ENCODE data around the gene CACNG7.
A peak's percentile ranks its signal among the peaks of the same experiment; 100 is the strongest.

Gene CACNG7

GRCh38 chr19:53879140-53880081, 29.7 kb upstream of the CACNG7 start:
- DNase-seq, result peak; percentile 89

DNA sequence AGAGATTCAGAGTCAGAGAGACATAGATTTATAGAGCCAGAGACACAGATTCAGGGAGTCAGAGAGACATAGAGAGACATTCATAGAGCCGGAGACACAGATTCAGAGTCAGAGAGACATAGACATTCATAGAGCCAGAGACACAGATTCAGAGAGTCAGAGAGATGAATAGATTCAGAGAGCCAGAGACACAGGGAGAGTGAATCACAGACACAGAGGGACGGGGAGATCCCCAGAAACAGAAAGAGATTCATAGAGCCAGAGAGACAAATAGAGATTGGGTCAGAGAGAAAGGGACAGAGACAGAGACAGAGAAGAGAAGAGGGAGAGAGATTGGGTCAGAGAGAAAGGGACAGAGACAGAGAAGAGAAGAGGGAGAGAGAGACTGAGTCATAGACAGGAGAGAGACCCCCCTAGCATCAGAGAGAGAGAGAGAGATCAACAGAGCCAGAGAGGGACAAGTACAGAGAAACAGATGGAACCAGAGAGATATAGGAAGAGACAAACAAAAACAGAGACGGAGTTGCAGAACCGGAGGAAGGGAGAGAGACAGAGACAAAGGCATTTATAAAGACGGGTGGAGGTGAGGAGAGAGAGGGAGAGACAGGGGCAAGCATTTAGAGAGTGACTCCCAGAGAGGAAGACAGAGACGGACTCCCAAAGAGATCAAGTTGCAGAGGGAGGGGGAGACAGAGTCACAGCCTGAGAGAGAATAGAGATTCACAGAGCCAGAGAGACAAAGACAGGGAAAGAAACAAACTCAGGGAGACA, 28.2 kb upstream of the CACNG7 start:
- DNase-seq, result no peak

DNA sequence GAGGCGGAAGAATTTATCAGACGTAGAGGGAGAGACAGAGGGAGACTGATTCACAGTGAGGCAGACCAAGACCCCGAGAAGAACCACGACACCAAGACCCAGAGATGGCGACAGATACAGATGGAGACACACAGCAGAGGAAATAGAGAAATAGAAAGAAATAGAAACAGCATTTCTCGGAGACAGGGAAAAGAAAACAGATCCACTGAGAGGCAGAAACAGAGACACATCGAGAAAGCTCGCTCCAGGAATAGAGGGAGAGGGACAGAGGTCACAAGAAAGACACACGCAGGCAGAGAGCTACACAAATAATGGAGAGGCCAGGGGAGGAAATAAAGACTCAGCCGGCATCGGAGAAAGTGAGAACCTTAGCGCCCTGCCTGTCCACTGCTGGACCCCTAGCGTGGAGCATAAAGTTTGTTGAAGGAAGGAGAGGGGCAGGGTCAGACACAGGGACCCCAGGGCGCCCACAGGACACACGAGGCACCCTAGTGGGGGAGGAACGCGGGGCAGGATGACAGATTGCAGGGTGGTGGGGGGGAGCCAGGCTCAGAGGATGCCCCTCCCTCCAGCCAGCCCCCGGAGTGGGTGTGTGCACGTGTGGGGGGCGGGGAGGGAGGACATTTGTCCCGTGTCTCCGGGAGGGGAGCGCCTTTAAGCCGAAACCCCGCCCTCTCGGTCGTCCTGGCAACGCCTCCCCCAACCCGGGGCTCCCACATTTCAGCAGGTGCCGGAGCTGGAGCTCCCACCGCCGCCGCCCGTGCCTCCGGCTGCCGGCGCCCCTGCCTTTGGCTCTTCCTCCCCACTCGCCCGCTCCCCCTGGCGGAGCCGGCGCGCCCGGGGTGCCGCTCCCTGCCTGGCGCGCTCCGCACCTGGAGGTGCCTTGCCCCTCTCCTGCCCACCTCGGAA, 27.3 kb upstream of the CACNG7 start, which contains the start of gene PRKCG:
Gene PRKCG, plus strand, starts transcription at position 716 of the 909 bp plus-strand sequence. CDS start 298 bp downstream, outside the sequence.
- DNase-seq, result peak; percentile 75

- DNase-seq, result no peak
Observed at GRCh38 chr19:53882391-53883050, 26.6 kb upstream of the CACNG7 start.

DNA sequence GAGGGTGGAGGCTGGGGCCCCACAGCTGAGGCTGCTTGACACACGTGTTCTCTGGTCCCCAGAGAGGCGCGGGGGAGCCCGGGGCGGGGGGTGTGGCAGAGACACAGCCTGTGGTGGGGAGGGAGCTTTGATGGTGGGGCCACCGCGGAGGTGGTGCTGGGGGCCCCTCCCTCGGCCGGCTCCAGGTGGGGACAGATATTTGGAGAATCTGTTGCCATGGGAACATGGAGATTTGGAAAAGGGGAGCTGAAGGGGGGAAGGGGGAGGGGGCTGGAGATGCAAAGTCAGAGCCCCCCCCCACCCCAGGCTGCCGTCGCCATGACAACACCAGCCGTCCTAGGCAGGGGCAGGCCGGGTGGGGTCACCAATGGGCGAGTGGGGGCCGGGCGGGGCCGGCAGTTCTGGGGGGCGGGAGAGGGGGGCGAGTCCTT, 25.8 kb upstream of the CACNG7 start:
- peak; percentile 57 for DNase-seq

- no peak for DNase-seq
Observed at GRCh38 chr19:53883741-53884140, 25.3 kb upstream of the CACNG7 start.

GRCh38 chr19:53884256-53884655, 24.8 kb upstream of the CACNG7 start:
- no peak for DNase-seq

GRCh38 chr19:53885036-53885435, 24.0 kb upstream of the CACNG7 start:
- no peak for DNase-seq

GRCh38 chr19:53892301-53892980, 16.6 kb upstream of the CACNG7 start:
- no peak for DNase-seq

DNA sequence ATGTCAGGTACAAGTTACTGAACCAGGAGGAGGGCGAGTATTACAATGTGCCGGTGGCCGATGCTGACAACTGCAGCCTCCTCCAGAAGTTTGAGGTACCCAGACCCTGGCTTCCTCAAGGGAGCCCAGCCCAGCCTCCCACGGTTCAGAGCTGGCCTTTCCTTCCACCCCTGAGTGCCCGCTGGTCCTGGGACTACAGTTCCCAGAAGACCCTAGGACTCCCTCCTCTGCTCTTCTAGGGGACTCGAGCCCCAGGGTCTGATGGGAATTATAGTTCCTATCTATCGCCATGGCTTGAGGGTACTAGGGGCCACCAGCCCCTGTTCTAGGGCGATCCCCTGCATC, 16.1 kb upstream of the CACNG7 start:
- DNase-seq, result no peak

- DNase-seq, result no peak
Observed at GRCh38 chr19:53894707-53895106, 14.4 kb upstream of the CACNG7 start.

- DNase-seq, result no peak
Observed at GRCh38 chr19:53896682-53897081, 12.4 kb upstream of the CACNG7 start.

DNA sequence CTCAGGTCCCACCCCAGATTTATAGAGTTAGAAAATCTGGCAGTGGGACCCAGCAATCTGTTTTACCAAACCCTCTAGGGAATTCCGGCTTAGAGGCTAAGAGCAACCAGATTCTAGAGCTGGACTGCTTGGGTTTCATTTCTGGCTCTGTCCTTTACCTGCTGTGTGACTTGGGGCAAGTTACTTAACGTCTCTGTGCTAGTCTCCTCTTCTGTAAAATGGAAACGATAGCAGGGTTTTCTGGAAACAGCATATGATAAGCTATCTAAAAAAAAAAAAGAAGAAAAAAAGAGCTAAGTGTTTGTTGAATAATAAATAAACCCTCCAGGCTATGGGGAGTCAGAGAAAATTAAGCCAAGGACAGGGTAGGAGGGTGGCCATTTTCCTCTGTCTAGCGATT, 11.6 kb upstream of the CACNG7 start:
- no peak for DNase-seq

DNA sequence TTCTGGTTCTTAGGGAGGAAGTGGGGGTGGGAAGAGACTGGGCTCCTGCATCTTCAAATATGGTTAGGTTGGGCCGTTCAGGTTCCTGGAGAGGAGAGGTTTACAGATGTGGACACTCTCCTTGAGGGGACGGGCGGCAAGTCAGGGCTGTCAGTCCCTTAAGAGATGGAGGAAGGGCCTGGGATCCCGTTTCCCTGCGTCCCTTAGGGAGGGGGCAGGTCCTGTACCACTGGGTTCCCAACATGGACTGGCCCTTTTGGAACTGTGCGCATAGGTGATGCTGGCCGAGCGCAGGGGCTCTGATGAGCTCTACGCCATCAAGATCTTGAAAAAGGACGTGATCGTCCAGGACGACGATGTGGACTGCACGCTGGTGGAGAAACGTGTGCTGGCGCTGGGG, 10.9 kb upstream of the CACNG7 start:
- DNase-seq, result no peak

DNA sequence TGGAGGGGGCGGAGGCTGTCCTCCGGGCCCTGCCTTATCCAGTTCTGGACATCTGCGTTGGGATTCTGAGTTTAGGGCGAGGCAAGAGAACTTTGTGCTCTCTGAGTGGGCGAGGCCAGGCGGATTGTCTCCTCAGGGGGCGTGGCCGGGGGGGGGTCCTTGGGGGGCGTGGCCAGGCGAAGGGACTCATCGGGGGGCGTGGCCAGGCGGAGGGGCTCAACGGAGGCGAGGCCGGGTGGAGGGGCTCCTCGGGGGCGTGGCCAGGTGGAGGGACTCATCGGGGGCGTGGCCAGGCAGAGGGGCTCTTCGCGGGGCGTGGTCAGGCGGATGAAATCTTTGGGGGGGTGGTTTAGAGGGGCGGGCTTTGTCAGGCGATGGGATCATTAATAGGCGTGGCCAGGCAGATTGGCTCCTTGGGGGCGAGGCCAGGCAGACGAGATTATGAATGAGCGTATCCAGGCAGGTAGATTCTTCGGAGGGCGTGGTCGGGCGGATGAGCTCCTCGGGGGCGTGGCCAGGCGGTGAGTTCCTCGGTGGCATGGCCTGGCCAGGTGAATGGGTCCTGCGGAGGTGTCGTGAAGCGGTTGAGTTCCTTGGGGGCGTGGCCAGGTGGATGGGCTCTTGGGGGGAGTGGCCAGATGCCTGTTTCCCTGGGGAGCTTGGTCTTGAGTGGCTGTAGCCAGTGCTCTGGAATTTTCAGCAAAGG, 10.3 kb upstream of the CACNG7 start:
- no peak for DNase-seq

DNA sequence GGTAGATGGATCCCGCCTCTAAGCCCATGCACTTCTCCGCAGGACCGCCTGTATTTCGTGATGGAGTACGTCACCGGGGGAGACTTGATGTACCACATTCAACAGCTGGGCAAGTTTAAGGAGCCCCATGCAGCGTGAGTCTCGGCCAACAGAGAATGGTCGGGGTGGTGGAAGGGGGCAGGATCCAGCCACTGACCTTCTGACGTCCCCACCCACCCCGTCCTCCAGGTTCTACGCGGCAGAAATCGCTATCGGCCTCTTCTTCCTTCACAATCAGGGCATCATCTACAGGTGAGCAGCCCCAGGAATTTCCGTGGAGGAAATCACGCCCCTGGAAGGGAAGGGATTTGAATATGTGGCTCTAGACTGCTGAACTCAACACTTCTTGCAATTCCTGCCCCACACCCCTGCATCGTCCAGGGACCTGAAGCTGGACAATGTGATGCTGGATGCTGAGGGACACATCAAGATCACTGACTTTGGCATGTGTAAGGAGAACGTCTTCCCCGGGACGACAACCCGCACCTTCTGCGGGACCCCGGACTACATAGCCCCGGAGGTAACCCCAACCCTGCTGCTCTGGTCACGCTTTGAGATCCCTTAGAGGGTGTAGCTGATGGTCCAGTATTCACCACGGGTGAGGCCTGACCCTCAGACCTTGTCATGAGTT, 8.8 kb upstream of the CACNG7 start:
- no peak for DNase-seq

GRCh38 chr19:53903055-53903680, 5.9 kb upstream of the CACNG7 start:
- DNase-seq, result peak; percentile 52

- no peak for DNase-seq
Observed at GRCh38 chr19:53904909-53905308, 4.2 kb upstream of the CACNG7 start.

DNA sequence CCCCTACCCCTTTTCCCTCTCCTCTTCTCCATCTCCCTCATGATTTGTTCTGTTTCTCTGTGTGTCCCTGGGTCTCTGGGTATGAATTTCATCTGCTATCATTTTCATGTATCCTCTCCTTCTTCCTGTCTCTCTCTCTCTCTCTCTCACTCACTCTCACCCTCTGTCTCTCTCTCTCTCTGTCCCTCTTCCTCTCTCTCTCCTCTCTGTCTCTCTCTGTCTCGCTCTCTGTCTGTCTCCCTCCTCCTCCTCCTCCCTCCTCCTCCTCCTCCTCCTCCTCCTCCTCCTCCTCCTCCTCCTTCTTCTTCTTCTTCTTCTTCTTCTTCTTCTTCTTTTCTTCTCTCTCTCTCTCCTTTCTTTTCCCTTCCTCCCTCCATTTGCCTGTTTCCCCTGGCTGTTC, 3.3 kb upstream of the CACNG7 start:
- DNase-seq, result no peak
